ENCODE measurements around the gene FAM110A.
"Not testable (repeated sequence)": the region's sequence is repeated elsewhere in the genome, so short reads cannot be mapped to it uniquely, and the experiment has no call there.

The FAM110A gene

GRCh38 chr20:833450-834150 lies at the start of gene FAM110A:
Gene FAM110A (plus strand): TSS chr20:833715. CDS start chr20:844805, 11,090 bp downstream.
- DNase-seq = peak; percentile 99

GRCh38 chr20:787825-788224 lies 45.7 kb upstream of the FAM110A start:
- DNase-seq = no peak

GRCh38 chr20:791056-791455 lies 42.5 kb upstream of the FAM110A start:
- DNase-seq = no peak

GRCh38 chr20:792248-792647 lies 41.3 kb upstream of the FAM110A start:
- DNase-seq = no peak

- no peak for DNase-seq
These were observed 36.6 kb upstream of the FAM110A start for GRCh38 chr20:796921-797320.

GRCh38 chr20:798746-799145 lies 34.8 kb upstream of the FAM110A start:
- DNase-seq = not testable (repeated sequence)

GRCh38 chr20:800026-800425 lies 33.5 kb upstream of the FAM110A start:
- not testable (repeated sequence) for DNase-seq

GRCh38 chr20:801678-802077 lies 31.8 kb upstream of the FAM110A start:
- no peak for DNase-seq

GRCh38 chr20:805713-806112 lies 27.8 kb upstream of the FAM110A start:
- DNase-seq = no peak

GRCh38 chr20:811776-812434 lies 21.6 kb upstream of the FAM110A start:
- not testable (repeated sequence) for DNase-seq

GRCh38 chr20:812435-812814 lies 21.1 kb upstream of the FAM110A start:
- DNase-seq = not testable (repeated sequence)

- DNase-seq = no peak
These were observed 20.1 kb upstream of the FAM110A start for GRCh38 chr20:813390-813789.

GRCh38 chr20:815226-815625 lies 18.3 kb upstream of the FAM110A start:
- DNase-seq = no peak

- peak; percentile 57 for DNase-seq
These were observed 17.5 kb upstream of the FAM110A start for GRCh38 chr20:815914-816606.

- DNase-seq = no peak
These were observed 15.4 kb upstream of the FAM110A start for GRCh38 chr20:818001-818664.

GRCh38 chr20:819680-820322 lies 13.7 kb upstream of the FAM110A start:
- no peak for DNase-seq

GRCh38 chr20:820323-820953 lies 13.1 kb upstream of the FAM110A start:
- DNase-seq = no peak

- DNase-seq = no peak
These were observed 12.3 kb upstream of the FAM110A start for GRCh38 chr20:821046-821730.

- DNase-seq = no peak
These were observed 11.8 kb upstream of the FAM110A start for GRCh38 chr20:821731-822065.

GRCh38 chr20:822651-823573 lies 10.6 kb upstream of the FAM110A start:
- DNase-seq = no peak

GRCh38 chr20:823574-823902 lies 10.0 kb upstream of the FAM110A start:
- DNase-seq = no peak
